ENCODE results near the gene IMPDH1.

GRCh38 chr7:128389085-128389617, 20.6 kb downstream of the IMPDH1 start:
- TF ChIP-seq CTCF (IDR thresholded peaks at IDR 0.05) = no peak
- TF ChIP-seq POLR2A (IDR thresholded peaks at IDR 0.05) = no peak

Measured in testis (tissue), 2 donors.